A375 (cell line): ENCODE data around the gene TTLL4. TPM values are rescaled to one million over a fixed set of nuclear protein-coding genes. Genes with fewer than 3 reads are reported as not detected.

Experiments used
- total RNA-seq: library from RNA; depleted of rRNA; stranded (reverse); fragments of >200 nt; shearing (Covaris generic); gene quantifications from 2 replicates; pipeline ENCODE4 v1.2.3, GENCODE V29; 2014; rRNA removed

The TTLL4 gene
- 17.5 and 18.7 TPM in 2 replicates for total RNA-seq

GRCh38 chr2:218710687-218711549 is at the start of gene TTLL4:
TSS of gene TTLL4 (plus strand) at chr2:218710835. CDS start at chr2:218737677, 26,842 bp downstream.

GRCh38 chr2:218671654-218672566 is 38.7 kb upstream of the TTLL4 start, which contains the start of the genes RNF25 and STK36:
TSS of gene RNF25 (minus strand) at chr2:218672002. CDS start at chr2:218671970, 32 bp downstream.
TSS of gene STK36 (plus strand) at chr2:218672086. CDS start at chr2:218672830, 744 bp downstream.

GRCh38 chr2:218781691-218782527 is 71.3 kb downstream of the TTLL4 start, which contains the start of gene CYP27A1:
TSS of gene CYP27A1 (plus strand) at chr2:218782147. CDS start at chr2:218782183, 36 bp downstream.

Other genes starting within 250 kb of the TTLL4 start
- 6.3 and 12.0 TPM in 2 replicates for gene USP37, start 142.5 kb upstream of the TTLL4 start, total RNA-seq
- 40.3 and 42.9 TPM in 2 replicates for gene CNOT9, start 142.0 kb upstream of the TTLL4 start, total RNA-seq
- 1.0 and 3.0 TPM in 2 replicates for gene PLCD4, start 102.9 kb upstream of the TTLL4 start, total RNA-seq
- 12.0 and 13.4 TPM in 2 replicates for gene ZNF142, start 51.2 kb upstream of the TTLL4 start, total RNA-seq
- 23.8 and 34.9 TPM in 2 replicates for gene BCS1L, start 51.2 kb upstream of the TTLL4 start, total RNA-seq
- 21.9 and 32.7 TPM in 2 replicates for gene RNF25, start 38.8 kb upstream of the TTLL4 start, total RNA-seq
- 11.4 and 15.2 TPM in 2 replicates for gene STK36, start 38.7 kb upstream of the TTLL4 start, total RNA-seq
- gene CYP27A1, start 71.3 kb downstream of the TTLL4 start, total RNA-seq: 5.1 and 5.5 TPM in 2 replicates
- not detected in 2 replicates for gene PRKAG3, start 121.0 kb downstream of the TTLL4 start, total RNA-seq
- not detected in 2 replicates for gene WNT6, start 149.0 kb downstream of the TTLL4 start, total RNA-seq
- not detected in 2 replicates for gene WNT10A, start 170.0 kb downstream of the TTLL4 start, total RNA-seq
- gene CDK5R2, start 248.8 kb downstream of the TTLL4 start, total RNA-seq: 0.03 TPM in 1 of 2 replicates, not detected in the other